PC-9 (cell line): ENCODE measurements around the gene NFIA. TPM values are rescaled to one million over a fixed set of nuclear protein-coding genes. Genes with fewer than 3 reads are reported as not detected.

Source experiments
- BruUV-seq: library from RNA; stranded (reverse); fragments of 400-500 nt; replicated peaks from 2 replicates; lab custom pipeline; 2021; lab: Mats Ljungman, UMichigan
- CTCF ChIA-PET: fragments of 300-600 bp; sonication (Branson Sonifier 250); formaldehyde crosslinking; loops from one replicate; lab custom pipeline; 2022; ENCODE audit warnings: antibody characterized with exemption; lab: Charles Lee
- POLR2A ChIA-PET: fragments of 300-600 bp; sonication (Branson Sonifier 250); formaldehyde crosslinking; loops from one replicate; lab custom pipeline; 2022; ENCODE audit warnings: antibody characterized with exemption; ENCODE audit not compliant: unreplicated experiment; lab: Charles Lee
- DNase-seq, 2 experiments: peaks; one replicate each; pipeline versions ENCODE4 v3.0.0 to v3.0.0-alpha.2; 2015 to 2022; ENCODE audit warnings: mixed read lengths in 1 of 2
- H2AFZ ChIP-seq: fragments of 200-600 bp; sonication (generic); 2 replicates; pipeline ENCODE4 v1.8.1; 2017; ENCODE audit warnings: antibody characterized with exemption
- H3F3A ChIP-seq: fragments of 200-600 bp; sonication (generic); 2 replicates; pipeline ENCODE4 v1.8.1; 2017; ENCODE audit warnings: antibody characterized with exemption, mild to moderate bottlenecking, low read depth; ENCODE audit not compliant: insufficient read depth
- H3K27ac ChIP-seq: fragments of 200-600 bp; sonication (generic); 2 replicates; pipeline ENCODE4 v1.6.1; 2016; ENCODE audit warnings: mixed run types
- H3K27me3 ChIP-seq: fragments of 200-600 bp; sonication (generic); 2 replicates; pipeline ENCODE4 v1.6.1; 2016; ENCODE audit warnings: low read depth, mixed run types; ENCODE audit not compliant: insufficient read depth
- H3K36me3 ChIP-seq: fragments of 200-600 bp; sonication (generic); 2 replicates; pipeline ENCODE4 v1.6.1; 2016; ENCODE audit warnings: low read depth, mixed run types
- H3K4me1 ChIP-seq: fragments of 200-600 bp; sonication (generic); replicated peaks from 2 replicates; pipeline ENCODE4 v1.6.1; 2016; ENCODE audit warnings: mixed run types; ENCODE audit not compliant: insufficient read depth
- H3K4me2 ChIP-seq: fragments of 200-600 bp; sonication (generic); 2 replicates; pipeline ENCODE4 v1.6.1; 2017; ENCODE audit warnings: mixed run types
- H3K4me3 ChIP-seq: fragments of 200-600 bp; sonication (generic); 2 replicates; pipeline ENCODE4 v1.6.1; 2016; ENCODE audit warnings: mixed run types
- H3K79me2 ChIP-seq: fragments of 200-600 bp; sonication (generic); 2 replicates; pipeline ENCODE4 v1.6.1; 2017; ENCODE audit warnings: low read depth, mixed run types
- H3K9me2 ChIP-seq: fragments of 200-600 bp; sonication (generic); 2 replicates; pipeline ENCODE4 v1.8.1; 2017; ENCODE audit warnings: mild to moderate bottlenecking; ENCODE audit not compliant: insufficient read depth
- H3K9me3 ChIP-seq: fragments of 200-600 bp; sonication (generic); 2 replicates; pipeline ENCODE4 v1.8.1; 2016; ENCODE audit warnings: low read depth; ENCODE audit not compliant: insufficient read depth
- H4K20me1 ChIP-seq: fragments of 200-600 bp; sonication (generic); 2 replicates; pipeline ENCODE4 v1.8.1; 2017; ENCODE audit not compliant: insufficient read depth
- CTCF ChIP-seq: fragments of 200-600 bp; sonication (generic); conservative IDR thresholded peaks from 2 replicates; pipeline ENCODE4 v1.6.1; 2017; ENCODE audit warnings: mixed run types, antibody characterized with exemption, mild to moderate bottlenecking, moderate library complexity
- EZH2 ChIP-seq: fragments of 200-600 bp; sonication (generic); IDR thresholded peaks from 2 replicates; pipeline ENCODE4 v1.8.0; 2017; ENCODE audit warnings: antibody characterized with exemption, low read depth
- intact Hi-C: fragments of 100-400 bp; cut with micrococcal nuclease; formaldehyde crosslinking; loops from one replicate; pipeline ENCODE4 v1.10.0; 2022; ENCODE audit not compliant: unreplicated experiment
- total RNA-seq: library from RNA; stranded (reverse); gene quantifications from 2 replicates; pipeline ENCODE4 v1.2.3, GENCODE V29; 2021

Gene NFIA
- total RNA-seq, 1 experiment from 2014 or later: 26.7 TPM

DNA sequence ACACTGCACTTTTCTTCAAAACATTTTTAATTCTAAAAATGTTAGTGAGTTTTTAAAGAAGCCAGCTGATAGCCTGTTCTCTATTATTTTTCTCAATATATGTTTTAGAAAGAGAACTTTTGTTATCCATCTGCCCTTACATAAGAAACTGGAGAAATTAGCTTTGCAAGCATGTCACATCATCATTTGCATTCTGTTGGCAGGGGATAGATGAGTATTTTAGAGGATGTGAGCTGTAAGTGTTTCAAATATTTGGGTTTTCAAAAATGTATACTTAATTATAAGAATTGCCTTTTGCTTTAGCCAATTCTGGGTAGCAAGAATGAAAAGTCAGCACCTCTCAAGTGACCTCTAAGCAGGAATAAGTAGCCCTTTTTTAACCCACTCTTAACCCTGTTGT lies 7.4 kb downstream of the NFIA start:
- Histone ChIP-seq H2AFZ (no peak overlapping the region), H3K79me2 (peaks cover 86% of the 10 kb centered on the region), H4K20me1 (no peaks in the 10 kb centered on the region), H3K4me3 (no peak overlapping the region), H3K36me3 (no peaks in the 10 kb centered on the region), H3K4me1 (peaks cover 25% of the 10 kb centered on the region), H3F3A (no peaks in the 10 kb centered on the region), H3K9me2 (no peaks in the 10 kb centered on the region), H3K4me2 (no peak overlapping the region), H3K27ac (no peak overlapping the region), H3K9me3 (no peaks in the 10 kb centered on the region), H3K27me3 (no peaks in the 10 kb centered on the region)
- intact Hi-C loops: no loop called here
- DNase-seq: no peak
- TF ChIP-seq EZH2 (no peak), CTCF (no peak)
- CTCF ChIA-PET: no interaction called here
- POLR2A ChIA-PET: no interaction called here
- no TSS peak for BruUV-seq

GRCh38 chr1:61090546-61091202 lies 8.3 kb downstream of the NFIA start:
- ChIA-PET CTCF (no interaction called here), POLR2A (no interaction called here)
- Histone ChIP-seq H3K9me3 (no peaks in the 10 kb centered on the region), H2AFZ (no peak overlapping the region), H4K20me1 (no peaks in the 10 kb centered on the region), H3F3A (no peaks in the 10 kb centered on the region), H3K4me3 (no peak overlapping the region), H3K27me3 (no peaks in the 10 kb centered on the region), H3K4me1 (peaks cover 16% of the 10 kb centered on the region), H3K4me2 (no peak overlapping the region), H3K36me3 (no peaks in the 10 kb centered on the region), H3K9me2 (no peaks in the 10 kb centered on the region), H3K79me2 (peaks cover 86% of the 10 kb centered on the region), H3K27ac (no peak overlapping the region)
- no peak for TF ChIP-seq CTCF
- no peak for TF ChIP-seq EZH2
- no TSS peak for BruUV-seq
- intact Hi-C loops: no loop called here
- no peak for DNase-seq

DNA sequence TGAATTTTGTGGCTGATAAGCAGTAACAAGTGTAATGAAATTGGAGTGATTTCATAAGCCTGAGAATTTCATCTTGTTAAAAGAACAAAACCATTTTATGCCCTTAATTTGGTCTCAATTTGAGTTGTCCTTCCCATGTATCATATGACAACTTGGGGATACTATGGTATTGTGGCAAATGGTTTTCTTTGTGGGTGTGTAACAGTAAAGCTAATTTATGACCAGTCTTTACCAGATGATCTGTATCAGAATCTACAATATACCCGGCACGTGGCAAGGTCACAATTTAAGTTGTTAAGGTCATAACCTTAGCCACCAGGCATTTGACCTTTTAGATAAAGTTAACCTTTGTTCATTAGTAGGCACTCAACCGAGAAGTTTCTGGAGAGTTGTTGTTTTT lies 9.1 kb downstream of the NFIA start:
- CTCF ChIA-PET: no interaction called here
- H3F3A ChIP-seq: no peaks in the 10 kb centered on the region
- H4K20me1 ChIP-seq: no peaks in the 10 kb centered on the region
- H3K9me3 ChIP-seq: no peaks in the 10 kb centered on the region
- intact Hi-C loops: no loop called here
- H3K9me2 ChIP-seq: no peaks in the 10 kb centered on the region
- no peak overlapping the region for H3K4me3 ChIP-seq
- H3K4me2 ChIP-seq: no peak overlapping the region
- H2AFZ ChIP-seq: no peak overlapping the region
- no peak for DNase-seq
- H3K27ac ChIP-seq: no peak overlapping the region
- no TSS peak for BruUV-seq
- H3K36me3 ChIP-seq: no peaks in the 10 kb centered on the region
- H3K79me2 ChIP-seq: peaks cover 83% of the 10 kb centered on the region
- H3K4me1 ChIP-seq: peaks cover 8% of the 10 kb centered on the region; the same call in 1 of the 2 replicates
- H3K27me3 ChIP-seq: no peaks in the 10 kb centered on the region
- TF ChIP-seq EZH2 (no peak), CTCF (no peak)
- POLR2A ChIA-PET: no interaction called here
